Right ventricle myocardium inferior (tissue), 1 donor: Measurements from ENCODE around the gene PAM16. TPM values are rescaled to one million over a fixed set of nuclear protein-coding genes. Genes with fewer than 3 reads are reported as not detected.
"Not testable (repeated sequence)": the region's sequence is repeated elsewhere in the genome, so short reads cannot be mapped to it uniquely, and the experiment has no call there.

Experiments used
- ATAC-seq: fragments of 200-7000 bp; cut with Tn5 transposase; one replicate; pipeline ENCODE4 v1.9.1; 2020; ENCODE audit warnings: mild to moderate bottlenecking, moderate library complexity
- DNase-seq: peaks from one replicate; pipeline ENCODE4 v3.0.0; 2021; ENCODE audit errors: missing footprints
- intact Hi-C: fragments of 100-400 bp; cut with DNase I; formaldehyde crosslinking; loops from one replicate; pipeline ENCODE4 v1.11.0; 2022
- total RNA-seq: library from RNA; stranded (reverse); fragmentation: NEBNext Ultra II Directional; extraction: Animal tissue kit (Norgen Biotek cat#: 25700); gene quantifications from one replicate; pipeline ENCODE4 v1.2.1, GENCODE V29; 2021
- donor health status: DM: no; HTN: yes; CAD: no; lungs with severe emphysema.

PAM16 gene
- total RNA-seq, 1 donor from 2014 or later = 73.4 TPM

- intact Hi-C loops = no loop called here
- ATAC-seq (peak; percentile 22), DNase-seq (no peak)
Observed at GRCh38 chr16:4360538-4361021, 9.5 kb upstream of the PAM16 start.

GRCh38 chr16:4359914-4360313 is 8.8 kb upstream of the PAM16 start:
- intact Hi-C loops = loop anchor here (1.0 kb wide), 1 partner anchor 42 kb away; no protein-coding TSS in a partner anchor

GRCh38 chr16:4358831-4359561 is 7.9 kb upstream of the PAM16 start:
- DNase-seq = peak; percentile 86
- intact Hi-C loops = loop anchor here (1.0 kb wide), 1 partner anchor 43 kb away; no protein-coding TSS in a partner anchor
- peak; percentile 67 for ATAC-seq

More at GRCh38 chr16:4359914-4360313, 8.8 kb upstream of the PAM16 start:
- no peak for DNase-seq
- ATAC-seq = no peak

GRCh38 chr16:4358236-4358635 is 7.1 kb upstream of the PAM16 start:
- intact Hi-C loops = no loop called here
- no peak for ATAC-seq
- no peak for DNase-seq

GRCh38 chr16:4356820-4357219 is 5.7 kb upstream of the PAM16 start:
- DNase-seq (no peak), ATAC-seq (no peak)
- intact Hi-C loops = no loop called here

GRCh38 chr16:4354512-4355409 is 3.6 kb upstream of the PAM16 start:
- no peak for ATAC-seq
- intact Hi-C loops = no loop called here
- DNase-seq = no peak

- ATAC-seq (no peak), DNase-seq (no peak)
- intact Hi-C loops = no loop called here
Observed at GRCh38 chr16:4353675-4354074, 2.6 kb upstream of the PAM16 start.

GRCh38 chr16:4352843-4353242 is 1.7 kb upstream of the PAM16 start:
- intact Hi-C loops = no loop called here
- DNase-seq = no peak
- no peak for ATAC-seq

GRCh38 chr16:4351880-4352279 is 759 bp upstream of the PAM16 start:
- ATAC-seq (no peak), DNase-seq (no peak)
- intact Hi-C loops = no loop called here

GRCh38 chr16:4350365-4350786 is 745 bp downstream of the PAM16 start:
- ATAC-seq (no peak), DNase-seq (peak; percentile 65)
- intact Hi-C loops = no loop called here

GRCh38 chr16:4349332-4349731 is 1.8 kb downstream of the PAM16 start:
- no peak for DNase-seq
- no peak for ATAC-seq
- intact Hi-C loops = no loop called here

GRCh38 chr16:4347765-4348509 is 3.2 kb downstream of the PAM16 start:
- no peak for ATAC-seq
- no peak for DNase-seq
- intact Hi-C loops = no loop called here

- peak; percentile 47 for DNase-seq
- no peak for ATAC-seq
- intact Hi-C loops = no loop called here
Observed at GRCh38 chr16:4347010-4347409, 4.1 kb downstream of the PAM16 start.

GRCh38 chr16:4345836-4346781 is 5.0 kb downstream of the PAM16 start:
- DNase-seq (peak; percentile 62), ATAC-seq (peak; percentile 21)
- intact Hi-C loops = no loop called here

GRCh38 chr16:4344983-4345835 is 5.9 kb downstream of the PAM16 start:
- intact Hi-C loops = no loop called here
- DNase-seq = peak; percentile 62
- ATAC-seq = no peak

GRCh38 chr16:4344300-4344982 is 6.7 kb downstream of the PAM16 start:
- intact Hi-C loops, ATAC-seq, DNase-seq: not testable (repeated sequence)
